ENCODE results near the gene COA1. TPM values are rescaled to one million over a fixed set of nuclear protein-coding genes. Genes with fewer than 3 reads are reported as not detected.

The COA1 gene
- total RNA-seq, 1 donor from 2014 or later: 27.0 TPM

DNA sequence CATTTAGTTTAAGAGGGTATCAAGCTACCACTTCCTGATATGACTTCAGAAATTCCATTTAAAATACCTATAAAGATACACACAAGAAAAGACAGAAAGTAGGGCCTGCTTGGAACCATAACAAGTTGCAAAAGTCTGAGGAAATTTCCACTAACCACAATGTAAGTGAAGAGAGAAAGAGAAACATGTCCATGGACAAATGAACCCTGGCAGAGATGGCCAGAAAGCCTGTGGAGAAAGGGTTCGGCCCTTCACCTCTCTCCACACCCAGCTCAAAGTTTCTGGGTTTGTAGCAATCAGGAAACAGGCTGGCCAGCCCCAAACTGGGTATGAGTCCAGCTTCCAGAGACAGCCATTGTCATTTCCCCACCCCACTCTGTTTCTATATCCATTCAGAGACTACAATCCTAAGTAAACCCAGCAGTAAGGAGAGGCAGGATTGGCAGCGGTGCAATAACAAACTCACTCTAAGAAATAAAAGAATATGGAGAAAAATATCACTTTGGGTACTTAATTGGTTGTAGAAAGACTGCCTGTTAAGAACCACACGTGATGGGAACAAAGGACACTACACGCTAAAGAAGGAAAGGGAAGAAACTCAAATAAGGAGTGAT is 75.3 kb downstream of the COA1 start:
- no peak for DNase-seq (ENCODE audit: low read depth in 2 of 2)

DNA sequence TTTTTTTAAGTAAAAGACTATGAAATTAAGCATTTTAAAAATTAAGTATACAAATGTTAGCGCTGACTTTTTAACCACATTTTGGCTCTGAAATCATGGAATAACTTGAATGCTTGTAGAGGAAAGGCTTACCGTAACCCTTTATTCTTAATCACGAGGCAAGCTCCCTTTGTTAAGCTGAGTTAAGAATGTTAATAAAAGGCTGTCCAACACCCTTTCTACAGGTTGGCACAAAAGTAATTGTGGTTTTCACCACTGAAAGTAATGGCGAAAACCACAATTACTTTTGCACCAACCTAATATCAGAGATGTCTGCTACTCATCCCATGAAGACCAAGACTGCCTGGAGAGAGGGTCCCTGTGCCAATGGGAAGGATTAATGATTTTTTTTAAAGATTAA is 75.9 kb downstream of the COA1 start:
- no peak for DNase-seq (ENCODE audit: low read depth in 2 of 2)

DNA sequence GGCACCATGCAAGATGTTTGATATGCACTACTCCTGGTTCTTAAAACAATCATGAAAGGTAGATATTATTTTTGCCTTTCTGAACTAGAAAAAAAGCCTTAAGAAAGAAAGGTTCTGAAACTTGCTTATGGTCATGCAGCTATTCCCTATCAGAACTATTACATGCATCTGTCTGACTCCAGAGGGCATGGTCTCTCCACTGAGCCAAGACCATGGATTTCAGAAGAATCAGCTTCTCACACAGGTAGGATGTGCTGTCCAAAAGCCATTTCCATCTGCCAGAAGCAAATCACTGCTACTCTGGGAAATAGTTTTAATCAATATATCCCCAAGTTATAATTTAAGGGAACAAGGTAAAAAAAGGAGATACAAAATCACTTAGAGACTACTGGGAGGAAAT is 77.0 kb downstream of the COA1 start:
- DNase-seq (ENCODE audit: low read depth in 2 of 2): no peak

DNA sequence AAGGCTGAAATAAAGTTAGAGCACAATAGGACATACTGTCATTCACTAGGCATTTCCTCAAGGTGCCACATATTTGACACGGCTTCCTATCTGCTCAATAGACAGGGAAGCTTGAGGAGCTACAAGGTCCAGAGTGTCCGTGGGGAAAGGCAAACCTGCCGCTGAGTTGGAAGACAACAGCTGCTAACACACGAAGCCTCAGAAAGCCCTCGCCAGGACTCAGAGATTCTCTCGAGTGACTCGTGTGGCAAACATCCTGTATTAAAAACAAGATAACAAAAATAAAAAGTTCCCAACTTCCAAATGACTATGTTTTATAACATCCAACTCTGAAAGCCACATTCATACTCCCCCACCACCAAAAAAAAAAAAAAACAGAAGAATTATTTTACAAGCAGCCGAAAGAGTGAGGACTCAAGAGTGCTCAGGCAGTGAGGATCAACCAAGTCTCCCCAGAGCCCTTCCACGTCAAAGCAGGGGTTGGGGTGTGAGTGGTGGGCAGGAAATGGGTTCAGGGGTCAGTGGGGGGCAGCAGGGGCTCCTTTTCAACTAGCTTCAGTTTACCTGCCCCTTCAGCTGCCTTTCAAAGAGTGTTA is 78.8 kb downstream of the COA1 start:
- DNase-seq (ENCODE audit: low read depth in 2 of 2): peak; percentile 28 to 92

DNA sequence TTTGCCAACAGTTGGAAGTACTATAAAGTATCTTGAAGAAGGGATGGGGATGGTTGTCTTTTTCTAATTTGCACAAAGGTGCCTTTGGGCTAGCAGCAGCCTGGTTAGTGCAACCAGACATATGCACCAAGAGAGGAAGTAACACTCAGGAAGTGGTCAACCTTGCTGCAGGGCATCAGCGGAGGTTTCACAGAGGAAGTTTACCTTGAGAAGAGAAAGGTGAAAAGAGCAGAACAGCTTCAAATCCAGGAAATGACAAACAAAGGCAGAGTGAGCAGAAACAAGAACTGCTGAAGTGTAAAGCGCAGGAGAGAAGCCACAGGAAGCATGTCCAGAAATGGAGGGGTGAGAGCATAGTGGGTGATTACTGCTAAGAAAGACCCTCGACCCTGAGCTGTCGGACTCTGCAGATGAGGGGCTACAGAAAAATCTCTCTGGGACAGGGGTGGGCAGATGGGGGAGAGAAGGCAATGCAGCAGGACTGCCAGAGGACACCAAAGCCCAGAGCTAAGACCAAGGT is 79.5 kb downstream of the COA1 start:
- DNase-seq (ENCODE audit: low read depth in 2 of 2): peak; percentile 20 to 68

DNA sequence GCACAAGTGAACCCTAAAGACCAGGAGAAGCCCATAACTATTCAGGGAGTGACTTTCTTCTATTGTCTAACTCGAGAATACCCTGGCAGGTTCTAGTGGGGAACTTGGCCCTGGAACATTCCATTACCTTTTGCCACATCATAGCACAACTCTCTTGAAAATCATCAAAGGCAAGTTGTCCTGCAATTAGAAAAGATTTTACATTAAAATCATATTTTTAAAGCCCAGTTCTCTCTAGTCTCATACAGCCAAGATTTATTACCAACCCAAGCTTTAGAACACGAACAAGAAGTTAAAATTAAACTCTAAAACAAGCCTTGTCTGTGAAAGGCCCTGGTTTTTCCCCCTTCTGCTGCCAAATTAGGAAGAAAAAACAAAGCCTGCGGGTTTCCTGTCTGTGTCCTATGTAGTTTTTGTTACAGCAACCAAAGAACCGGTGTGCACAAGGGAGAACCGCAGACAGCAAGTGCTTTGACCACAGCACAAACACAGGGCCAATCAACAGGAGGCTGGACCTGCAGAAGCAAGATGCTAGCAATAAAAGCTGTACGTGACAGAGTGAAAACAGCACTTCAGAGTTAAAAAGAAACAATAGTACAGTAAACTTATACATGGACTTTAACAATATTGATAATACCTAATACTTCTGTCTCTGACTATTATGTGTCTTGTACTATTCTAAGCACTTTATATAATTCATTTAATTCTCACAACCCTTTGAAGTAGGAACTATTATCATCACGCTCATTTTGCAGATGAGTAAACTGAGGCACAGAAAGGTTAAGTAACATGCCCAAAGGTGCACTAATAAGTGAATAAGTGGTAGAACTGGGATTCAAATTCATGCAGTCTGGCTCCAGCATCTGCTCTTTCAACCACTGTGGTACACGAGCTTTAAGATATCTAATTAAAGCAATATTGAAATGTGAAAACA is 80.6 kb downstream of the COA1 start:
- peak; percentile 79 to 87 for DNase-seq (ENCODE audit: low read depth in 2 of 2)

DNA sequence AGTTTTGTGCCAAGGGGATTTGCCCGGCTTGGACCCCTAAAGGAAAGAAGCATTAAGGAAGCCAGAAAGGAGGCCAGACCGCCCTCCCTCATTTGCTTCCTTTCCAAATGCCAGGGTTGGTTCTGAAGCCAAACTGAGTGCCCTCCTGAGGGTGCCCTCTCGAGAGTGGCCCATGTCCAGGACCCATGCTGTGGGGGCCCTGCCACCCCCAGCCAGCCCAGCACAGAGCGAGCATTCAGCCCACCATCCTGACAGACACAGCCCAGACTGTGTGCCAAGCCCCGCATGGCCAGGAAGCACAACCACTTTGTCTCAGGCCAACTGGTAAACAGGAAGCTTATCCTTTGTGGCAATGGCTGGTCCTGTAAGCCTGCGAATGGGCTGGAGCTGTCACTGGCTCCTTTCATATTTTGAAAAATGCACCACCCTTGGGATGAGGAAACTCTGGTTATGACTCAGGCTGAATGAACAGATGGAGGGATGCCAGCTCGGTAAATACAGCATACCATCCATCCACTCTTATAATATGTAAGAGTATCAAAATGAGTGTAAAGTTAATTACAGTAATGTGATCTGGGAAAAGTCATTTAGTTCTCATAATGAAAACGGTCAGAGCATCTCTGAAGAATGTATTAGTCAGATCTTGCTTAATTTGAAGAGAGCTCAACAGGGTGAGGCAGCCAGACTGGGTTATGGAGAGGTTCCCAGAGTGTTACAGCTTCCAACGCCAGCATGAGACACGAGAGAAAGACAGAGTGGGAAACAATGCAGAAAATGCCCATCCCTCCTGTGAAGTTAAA is 81.5 kb downstream of the COA1 start:
- peak; percentile 92 to 98 for DNase-seq (ENCODE audit: low read depth in 2 of 2)

DNA sequence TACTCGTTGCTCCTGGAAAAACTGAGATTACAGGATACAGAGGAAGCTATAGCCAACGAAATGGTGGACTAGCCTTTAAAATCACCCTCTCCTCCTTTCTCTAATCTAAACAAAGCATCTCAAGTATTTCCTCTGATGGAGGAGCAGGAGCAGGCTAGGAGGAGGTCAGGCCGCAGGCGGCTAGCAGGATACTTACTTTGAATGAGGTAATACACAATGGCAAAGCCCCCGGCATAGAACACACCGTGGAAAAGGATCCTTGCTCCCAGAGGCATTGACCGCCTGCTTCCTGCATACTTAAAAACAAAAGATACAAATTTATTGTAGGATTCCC is 82.0 kb downstream of the COA1 start:
- DNase-seq (ENCODE audit: low read depth in 2 of 2): peak in 1 of 2 donors; percentile 96

DNA sequence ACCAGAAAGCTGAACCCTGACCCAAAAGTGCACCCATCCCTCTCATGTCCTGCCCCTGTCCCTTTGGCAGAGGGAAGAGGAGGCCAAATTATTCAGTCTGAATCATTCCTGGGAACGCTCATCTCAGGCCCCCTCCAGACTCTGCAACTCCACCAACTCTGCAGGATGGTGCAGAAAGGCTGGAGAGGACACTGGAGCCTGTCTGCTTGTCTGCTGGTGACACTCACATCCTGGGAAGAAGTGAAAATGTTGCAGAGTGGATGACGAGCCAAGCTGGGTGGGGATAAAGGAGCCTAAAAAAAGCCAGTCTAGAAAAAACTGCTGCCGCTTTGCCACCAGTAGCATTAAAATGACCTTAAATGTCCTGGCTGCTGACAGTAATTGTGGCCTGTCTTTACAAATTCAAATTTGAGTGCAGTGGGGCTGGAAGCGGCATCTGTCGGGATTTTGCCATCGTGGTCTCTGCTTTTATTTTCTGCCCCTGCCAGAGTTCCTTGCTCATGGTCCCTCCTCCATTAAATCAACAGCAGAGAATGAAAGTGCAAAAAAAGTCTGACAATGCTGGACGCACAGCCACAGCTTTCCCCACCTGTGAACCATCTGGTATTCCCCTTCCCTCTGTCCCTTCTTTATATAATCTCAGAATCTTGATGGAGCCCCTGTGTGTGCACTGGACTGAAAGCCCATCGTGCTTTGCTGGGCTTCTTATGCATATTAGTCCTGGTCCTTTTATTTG is 82.6 kb downstream of the COA1 start:
- DNase-seq (ENCODE audit: low read depth in 2 of 2): peak; percentile 45 to 60

DNA sequence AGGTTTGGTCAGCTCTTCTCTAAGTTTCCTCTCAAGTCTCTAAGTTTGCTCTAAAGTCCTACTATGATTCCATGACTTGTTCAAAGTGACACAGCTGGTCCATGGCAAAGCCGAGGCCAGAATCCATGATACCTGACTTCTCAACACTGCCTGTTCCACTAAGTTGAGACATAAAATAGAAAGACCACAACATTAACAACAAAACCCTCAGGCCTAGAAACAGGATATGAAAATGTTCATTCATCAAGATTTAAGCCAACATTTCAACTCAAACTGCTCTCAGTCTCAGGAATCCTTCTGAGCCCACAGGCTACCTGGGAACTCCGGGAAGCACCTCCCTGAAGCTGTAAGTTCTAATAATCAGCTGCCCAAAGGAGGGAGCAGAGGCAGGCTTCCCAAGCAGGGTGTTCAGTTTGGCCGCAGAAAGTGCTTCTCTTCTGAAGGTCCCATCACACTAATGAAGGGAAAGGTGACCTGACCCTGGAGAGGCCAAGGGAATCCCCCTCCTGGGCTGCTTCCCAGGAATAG is 83.6 kb downstream of the COA1 start:
- DNase-seq (ENCODE audit: low read depth in 2 of 2): no peak

DNA sequence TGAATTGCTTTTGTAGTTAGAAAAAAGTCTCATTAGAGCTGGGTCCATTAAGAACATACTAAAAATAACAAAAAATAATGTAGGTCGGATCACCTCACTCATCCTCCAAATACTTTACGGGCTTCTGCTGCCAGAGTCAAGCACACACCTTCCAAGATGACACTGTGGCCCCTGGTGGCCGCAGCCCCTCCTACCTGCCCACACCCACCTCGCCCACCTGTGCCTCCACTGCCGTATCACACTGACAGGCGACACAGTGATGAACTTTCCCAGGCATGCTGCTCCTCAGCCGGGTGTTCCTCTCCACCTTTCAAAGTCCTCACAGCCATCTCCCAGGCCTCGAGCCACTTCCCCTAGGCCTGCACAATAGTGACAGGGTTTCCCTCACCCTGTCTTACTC is 85.5 kb downstream of the COA1 start:
- DNase-seq (ENCODE audit: low read depth in 2 of 2): no peak

DNA sequence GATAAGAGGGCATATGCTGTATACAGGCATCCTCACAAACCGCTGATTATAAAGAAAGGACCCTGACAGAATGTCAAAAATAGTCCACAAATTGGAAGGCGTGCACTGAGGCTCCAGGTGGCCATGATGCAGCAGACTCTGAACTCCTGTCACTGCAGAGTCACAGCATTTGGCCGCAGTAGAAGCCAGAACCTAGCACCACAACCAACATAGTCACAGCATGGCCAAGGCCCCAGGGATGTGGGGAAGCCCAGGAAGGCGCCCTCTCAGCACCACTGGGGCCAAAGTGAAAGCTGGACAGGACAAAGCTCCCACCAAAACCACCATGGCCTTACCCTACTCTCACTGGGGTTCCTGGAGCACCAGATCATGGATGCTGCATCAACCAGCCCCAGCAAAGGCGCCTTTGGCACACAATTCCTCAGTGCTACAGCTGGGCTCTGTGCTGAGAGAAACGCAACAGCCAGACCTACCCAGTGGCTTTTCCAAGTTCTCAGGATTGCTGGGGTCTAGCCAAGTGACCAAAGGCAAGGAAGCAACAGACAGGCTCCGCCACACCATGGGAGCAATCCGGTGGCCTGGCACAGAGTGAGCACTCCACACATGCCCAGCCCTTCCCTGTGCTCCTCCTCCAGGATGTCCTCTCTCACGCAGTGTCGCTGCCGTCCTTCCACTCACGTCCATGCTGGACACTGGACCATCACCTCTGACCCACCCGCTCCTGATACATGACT is 86.3 kb downstream of the COA1 start:
- DNase-seq (ENCODE audit: low read depth in 2 of 2): no peak

DNA sequence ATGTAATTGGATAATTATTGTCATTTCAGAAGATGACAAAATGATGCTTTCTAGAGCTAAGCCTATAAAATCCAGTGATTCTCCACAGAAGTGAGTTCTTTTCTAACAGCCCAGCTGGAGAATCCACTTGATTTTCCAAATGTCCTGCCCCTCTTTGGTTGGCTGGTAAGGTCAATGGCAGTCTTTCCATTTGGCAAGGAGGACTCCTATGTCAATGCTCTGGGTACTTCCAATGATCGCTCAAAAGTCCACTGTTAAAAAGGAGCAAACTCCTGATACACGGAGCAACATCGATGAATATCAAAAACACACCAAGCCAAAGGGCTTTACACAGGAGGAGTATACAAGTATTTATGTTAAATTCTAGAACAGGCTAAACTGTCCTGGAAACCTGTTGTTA is 88.6 kb downstream of the COA1 start:
- DNase-seq (ENCODE audit: low read depth in 2 of 2): no peak

DNA sequence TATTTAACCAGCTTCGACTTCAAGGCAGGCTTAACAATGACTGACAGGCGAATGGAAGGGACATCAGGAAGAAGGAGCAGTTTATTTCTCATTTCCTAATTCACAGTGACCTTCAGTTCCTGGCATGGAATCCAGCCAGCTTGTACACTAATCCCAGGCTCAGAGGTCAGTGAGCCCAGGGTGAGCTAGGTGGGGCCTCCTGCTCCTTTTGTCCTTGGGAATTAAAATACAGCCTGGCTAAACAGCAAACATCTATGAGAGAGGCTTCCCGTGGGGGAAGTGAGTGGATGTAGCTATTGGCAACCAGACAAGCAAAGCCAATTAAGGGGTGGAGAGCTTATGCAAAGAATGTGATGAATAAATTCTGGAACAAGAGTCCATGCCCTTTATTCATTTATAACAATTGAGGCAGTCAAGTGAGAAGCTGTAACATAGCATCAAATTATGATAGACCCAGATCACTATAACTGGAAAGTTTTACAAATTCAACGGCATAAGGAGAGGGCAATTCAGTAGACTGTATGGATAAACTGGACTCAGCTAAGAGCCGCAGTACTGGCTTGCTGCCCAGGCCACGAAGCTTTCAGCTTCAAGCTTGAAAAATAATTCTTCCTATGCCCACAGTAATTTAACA is 89.3 kb downstream of the COA1 start:
- peak; percentile 97 to 98 for DNase-seq (ENCODE audit: low read depth in 2 of 2)

DNA sequence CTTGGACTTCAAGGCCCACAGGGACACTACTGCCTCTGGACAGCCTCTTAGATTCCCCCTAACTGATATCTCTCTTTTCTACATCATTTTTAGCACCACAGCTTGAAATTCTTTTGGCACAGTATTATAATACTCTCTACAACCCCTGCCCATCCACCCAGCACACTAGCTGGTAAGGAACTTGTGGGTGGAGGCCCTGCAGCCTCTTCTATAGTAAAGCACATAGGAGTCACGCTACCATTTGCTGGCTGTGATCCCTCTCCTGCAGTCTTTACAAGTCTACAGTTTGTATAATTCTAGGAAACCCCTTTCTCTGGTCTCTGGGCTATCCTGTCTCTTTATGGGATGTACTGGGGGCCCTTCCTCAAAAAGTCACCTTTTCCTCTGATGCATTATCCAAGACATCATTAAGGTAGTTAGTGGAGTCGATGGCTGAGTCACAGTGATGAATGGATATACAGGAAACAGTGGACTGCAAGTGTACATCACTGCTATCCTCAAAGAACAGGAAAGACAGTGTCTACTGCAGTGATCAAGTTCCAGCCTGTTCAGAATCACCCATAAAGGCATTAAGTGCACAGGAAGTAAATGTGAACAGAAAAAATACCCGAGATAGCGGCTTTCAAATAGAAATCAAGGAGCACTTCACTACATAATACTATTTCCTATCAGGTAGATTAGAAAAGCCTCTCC is 92.1 kb downstream of the COA1 start:
- DNase-seq (ENCODE audit: low read depth in 2 of 2): peak in 1 of 2 donors; percentile 64

DNA sequence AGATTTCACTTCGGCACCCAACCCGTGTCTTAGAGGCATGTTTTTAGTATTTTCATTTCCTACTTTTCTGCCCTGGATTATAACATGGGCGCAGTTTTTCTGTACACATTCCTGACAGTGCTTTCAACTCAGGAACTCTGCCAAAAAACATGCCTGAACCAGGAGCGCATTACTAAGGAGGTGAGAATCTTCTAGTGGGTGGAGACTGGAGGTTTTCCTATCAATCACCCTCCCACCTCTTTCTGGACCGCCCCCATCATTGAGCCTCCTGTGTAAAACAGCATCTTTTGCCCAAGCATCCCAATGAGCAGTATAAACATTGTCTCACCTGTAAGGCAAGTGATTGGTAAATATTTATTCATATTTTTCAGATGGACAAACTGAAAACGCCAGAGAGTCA is 93.2 kb downstream of the COA1 start:
- DNase-seq (ENCODE audit: low read depth in 2 of 2): no peak

DNA sequence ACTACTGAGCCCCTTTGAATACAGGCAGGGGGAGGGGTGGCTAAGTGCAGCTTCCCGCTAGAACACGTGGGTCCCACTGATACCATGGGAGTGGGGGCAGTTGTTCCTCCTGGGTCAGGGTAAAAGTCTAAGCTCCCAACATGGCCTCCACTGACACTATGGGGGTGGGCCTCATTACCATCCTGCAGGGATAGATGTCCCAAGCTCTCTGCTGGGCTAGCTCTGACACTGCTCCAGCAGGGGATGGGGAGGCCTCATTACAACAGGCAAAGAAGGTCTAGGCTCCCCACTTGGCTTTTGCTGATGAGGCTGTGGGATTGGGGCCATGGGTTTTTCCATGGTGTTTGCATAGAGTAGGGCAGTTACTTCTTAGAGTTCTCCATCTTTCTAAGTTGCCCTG is 94.9 kb downstream of the COA1 start:
- no peak for DNase-seq (ENCODE audit: low read depth in 2 of 2)

DNA sequence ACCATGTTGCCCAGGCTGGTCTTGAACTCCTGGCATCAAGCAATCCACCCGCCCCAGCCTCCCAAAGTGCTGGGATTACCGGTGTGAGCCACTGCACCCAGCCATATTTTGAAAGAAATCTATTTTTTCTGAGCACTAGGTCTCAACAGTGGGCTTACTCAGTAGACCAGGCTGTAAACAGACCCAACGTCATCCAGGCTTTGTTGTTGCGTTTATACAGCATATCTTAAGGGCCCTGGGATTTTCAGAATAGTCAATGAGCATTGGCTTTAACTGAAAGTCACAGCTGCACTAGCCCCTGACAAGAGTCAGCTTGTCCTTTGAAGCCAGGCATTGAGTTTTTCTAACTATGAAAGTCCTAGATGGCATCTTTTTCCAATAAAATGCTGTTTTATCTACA is 96.6 kb downstream of the COA1 start:
- DNase-seq (ENCODE audit: low read depth in 2 of 2): no peak

DNA sequence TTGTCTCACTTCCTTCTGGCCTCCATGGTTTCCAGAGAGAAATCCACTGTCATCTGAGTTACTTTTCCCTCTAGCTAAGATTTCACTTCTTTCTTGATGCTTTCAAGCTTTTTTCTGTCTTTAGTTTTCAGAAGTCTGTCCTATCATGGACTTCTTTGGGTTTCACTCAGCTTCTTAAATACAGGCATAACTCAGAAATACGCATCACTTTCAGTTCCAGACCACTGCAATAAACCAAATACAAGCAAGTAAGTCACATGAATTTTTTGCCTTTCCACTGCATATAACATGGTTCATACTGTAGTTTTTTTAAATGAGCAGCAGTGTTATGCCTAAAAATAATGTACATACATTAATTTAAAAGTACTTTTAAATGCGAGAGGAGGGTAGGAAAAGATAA is 97.8 kb downstream of the COA1 start:
- no peak for DNase-seq (ENCODE audit: low read depth in 2 of 2)

All from lung microvascular endothelial cell (primary cell).